HG02642 (cell line): ENCODE measurements around the gene TRIM16.
"Not testable (repeated sequence)": the region's sequence is repeated elsewhere in the genome, so short reads cannot be mapped to it uniquely, and the experiment has no call there.

Source experiments
- ATAC-seq: cut with Tn5 transposase; IDR thresholded peaks from one replicate; pipeline ENCODE4 v1.9.1; 2021; ENCODE audit warnings: mild to moderate bottlenecking; ENCODE audit not compliant: unreplicated experiment, poor library complexity

Gene TRIM16

DNA sequence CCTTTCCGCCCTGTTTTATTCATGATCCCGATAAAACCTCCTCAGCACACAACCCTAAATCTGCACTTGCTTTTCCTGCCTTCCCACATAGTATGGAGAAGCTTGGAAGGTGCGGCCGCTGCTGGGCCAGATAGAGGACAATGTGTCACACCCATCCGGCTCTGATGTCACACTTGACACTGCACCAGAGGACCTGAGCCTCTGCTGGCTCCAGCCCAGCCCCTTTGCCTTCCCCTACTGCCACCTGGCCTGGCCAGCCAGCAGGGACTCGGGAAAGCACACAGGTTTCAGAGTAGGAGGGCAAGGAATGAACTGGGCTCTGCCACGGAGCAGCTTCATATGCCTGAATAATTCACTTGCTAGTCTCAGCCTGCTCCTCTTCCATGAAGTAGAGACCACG lies 62.0 kb downstream of the TRIM16 start:
- ATAC-seq: not testable (repeated sequence)

DNA sequence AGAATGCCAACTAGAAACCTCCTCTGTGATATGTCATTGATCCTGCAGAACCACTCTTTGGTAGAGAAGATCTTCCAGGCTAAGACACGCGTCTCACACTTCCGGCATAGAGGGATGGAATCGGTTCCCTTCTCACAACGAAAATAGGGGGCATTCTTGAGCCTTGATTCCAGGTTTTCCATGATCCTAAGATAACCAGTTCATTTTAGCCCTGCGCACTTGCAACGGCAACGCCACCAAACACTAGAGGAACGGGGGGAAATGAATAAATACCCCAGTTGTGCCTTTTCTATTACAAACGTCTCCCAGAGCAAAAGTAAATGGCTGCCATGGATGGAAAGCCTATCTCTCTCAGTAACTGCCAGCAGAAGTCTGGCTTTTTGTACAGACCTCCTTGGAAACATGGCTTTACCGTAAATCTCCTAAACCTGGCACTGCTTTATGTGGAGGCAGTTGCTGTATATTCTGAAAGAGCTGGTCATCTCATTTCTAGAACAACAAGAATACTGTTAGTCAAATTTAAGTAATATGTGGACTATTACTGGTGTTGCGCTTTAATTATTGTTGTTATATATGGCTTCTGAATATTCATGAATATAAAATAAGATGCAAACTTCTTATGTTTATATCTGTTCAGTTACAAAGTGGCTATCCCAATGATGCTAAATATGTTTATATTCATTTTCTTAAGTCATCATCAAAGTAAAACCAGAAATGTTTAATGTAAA lies 64.6 kb downstream of the TRIM16 start, which contains the start of gene FBXW10B:
TSS of gene FBXW10B (minus strand) at position 374 of the 728 bp plus-strand sequence. CDS start at position 182, 192 bp downstream.
- not testable (repeated sequence) for ATAC-seq

DNA sequence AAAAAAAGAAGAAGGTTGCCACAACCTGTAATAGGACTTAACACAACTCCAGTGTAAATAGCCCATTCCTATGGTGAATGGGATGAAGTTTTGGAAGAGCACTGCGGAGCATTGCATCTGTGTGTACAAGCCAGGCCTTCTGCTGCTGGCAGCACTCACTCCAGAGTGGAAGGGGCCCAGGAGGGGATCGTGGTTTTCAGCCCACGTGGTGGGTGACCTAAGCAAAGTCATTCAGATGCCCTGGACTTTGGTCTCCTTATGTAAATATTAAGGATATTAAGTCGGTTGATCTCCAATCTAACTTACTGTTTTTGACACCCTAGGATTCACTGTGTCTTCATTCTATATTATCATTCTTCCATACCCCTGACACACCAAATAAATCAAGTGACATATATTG lies 67.3 kb downstream of the TRIM16 start:
- ATAC-seq: not testable (repeated sequence)

DNA sequence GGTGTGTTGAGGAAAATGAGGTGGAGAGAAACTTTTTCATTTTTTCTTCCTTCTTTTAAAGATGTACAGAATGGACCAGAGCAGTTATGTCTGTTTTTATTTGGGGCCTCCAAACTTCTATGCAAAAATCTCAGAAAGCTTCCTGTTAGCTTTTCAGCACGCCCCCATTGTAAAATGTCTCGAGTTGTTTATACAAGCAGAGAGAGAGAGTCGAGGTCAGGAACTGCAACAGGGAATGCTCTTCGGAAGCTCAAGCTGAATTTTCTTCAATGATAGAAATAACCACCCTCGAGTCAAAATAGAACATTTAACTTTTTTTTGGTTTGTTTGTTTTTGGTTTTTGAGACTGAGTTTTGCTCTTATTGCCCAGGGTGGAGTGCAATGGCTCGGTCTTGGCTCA lies 68.3 kb downstream of the TRIM16 start:
- ATAC-seq: not testable (repeated sequence)

DNA sequence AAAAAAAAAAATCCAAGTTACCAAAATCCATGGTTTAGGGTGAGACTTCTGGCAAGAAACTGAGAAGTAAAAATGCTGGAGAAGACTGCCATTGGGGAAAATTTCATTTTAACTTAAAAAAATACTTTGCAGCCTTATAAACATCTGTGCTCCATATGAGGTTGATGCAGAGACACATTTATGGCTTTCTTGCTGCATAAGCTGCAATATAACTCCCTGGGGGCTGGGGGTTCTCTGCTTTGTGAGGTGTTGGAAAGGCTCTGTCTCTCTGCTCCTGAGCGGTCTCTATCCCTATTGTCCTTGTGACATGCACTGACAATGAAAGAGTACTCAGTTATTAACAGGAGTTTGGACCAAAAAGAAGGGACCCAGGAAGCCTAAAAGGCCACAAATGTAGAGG lies 71.0 kb downstream of the TRIM16 start:
- not testable (repeated sequence) for ATAC-seq

DNA sequence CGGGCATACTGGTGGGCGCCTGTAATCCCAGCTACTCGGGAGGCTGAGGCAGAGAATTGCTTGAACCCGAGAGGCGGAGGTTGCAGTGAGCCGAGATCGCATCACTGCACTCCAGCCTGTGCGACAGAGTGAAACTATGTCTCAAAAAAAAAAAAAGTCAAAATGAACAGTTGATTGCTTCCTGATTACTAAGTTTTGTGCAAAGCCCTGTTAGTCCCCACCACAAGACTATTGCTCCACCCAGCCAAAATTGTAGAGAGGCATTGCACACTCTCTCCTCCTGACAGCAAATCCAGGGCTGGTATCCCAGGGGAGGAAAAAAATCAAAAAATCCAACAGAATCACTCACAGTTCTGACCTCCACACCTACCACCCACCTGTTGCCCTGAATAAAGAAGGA lies 91.2 kb downstream of the TRIM16 start:
- ATAC-seq: not testable (repeated sequence)

DNA sequence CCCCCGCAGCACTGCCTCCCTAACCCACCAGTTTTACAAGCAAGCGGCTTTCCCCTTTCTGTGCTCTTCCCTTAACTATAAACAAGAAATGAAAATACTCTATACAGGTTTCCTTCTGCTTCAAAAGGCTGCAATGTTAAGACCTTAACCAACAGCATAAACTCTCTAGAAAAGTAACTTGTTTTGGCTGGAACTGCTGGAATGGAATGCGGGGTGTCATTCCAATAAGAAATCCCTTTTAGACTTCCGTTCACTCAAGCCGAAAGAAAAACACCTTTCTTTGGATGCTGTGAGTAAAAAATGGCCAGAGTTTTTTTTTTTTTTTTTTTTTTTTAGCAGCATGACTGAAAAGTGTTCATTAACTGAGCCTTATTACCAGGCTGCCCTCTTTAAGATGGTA lies 92.1 kb downstream of the TRIM16 start:
- ATAC-seq: not testable (repeated sequence)

DNA sequence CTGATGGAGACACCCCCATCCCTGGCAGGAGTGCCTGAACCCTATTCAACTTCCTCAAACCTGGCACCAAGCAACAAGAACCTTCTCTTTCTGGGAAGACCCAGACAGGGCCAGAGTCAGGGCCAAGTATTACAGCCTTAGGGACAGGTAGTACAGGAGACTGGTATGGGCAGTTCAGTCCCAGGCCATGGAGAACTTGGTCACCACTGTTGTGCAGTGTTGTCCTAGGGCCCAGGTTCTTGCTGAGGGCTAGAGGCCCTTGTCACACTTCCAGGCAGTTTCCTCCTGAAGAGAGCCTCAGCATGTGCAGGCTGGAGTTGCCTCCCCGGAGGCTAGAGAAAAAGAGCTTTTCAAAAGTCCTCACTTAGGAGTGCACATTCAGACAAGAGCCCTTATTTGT lies 93.3 kb downstream of the TRIM16 start:
- not testable (repeated sequence) for ATAC-seq

DNA sequence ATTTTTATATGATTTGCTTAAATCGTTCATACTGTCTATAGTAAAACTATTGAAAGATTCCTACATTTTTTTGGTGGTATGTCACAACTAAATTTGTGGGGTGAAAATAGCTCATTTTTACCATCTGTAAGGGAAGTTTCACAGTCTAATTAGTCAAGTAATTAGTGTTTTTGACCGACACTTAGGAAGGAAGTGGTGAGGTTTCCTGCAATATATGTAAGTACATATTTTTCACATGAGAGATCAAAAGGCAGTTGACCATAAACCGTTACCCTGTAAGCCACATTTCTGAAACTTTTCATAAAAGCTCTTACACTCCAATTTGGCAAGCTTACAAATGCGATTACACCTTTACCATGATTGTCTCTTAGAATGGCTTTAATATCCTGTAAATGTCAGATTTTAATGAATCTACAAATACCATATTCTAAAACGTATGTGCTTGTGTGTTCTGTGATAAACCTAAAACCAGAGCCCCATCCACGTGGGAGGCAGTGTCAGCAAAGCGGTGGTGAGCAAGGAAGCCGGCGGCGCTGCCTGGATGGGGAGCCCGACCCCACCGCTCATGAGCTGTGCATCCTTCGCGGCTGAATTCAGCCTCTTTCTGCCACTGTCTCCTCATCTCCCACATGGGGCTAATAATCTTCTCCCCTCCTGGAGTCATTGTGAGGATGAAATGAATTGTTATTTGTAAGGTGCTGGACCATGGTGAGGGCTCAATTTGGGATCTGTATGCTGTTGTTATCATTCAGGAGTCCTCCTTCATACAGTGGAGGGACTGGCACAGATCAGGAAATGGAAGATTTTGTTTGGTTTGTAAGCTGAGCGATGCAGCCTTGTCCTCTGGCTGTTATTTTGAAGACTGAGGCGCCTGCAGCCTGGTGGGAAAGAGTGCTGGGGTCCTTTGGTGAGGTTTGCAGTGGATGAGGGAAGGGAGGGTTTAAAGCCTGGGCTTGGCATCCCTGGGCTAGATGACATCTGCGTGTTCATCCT lies 94.3 kb downstream of the TRIM16 start:
- not testable (repeated sequence) for ATAC-seq

DNA sequence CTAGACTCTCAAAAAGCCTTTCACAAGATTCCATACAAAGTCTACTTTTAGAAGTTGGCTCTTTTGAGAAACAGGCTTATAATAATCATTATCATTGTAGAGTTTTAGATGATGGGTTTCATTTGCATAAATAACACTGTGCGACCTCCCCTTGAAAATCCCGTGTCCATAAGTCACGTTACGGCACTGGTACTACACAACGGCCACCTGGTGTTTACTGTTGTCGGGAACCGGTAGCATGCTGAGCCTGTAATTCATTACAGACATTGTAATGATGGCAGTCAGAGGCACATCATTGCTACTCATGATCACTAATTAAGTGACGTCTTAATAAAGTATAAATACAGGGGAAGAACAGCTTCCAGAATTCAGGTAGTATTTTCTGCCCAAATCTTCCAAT lies 96.1 kb downstream of the TRIM16 start:
- ATAC-seq: not testable (repeated sequence)

DNA sequence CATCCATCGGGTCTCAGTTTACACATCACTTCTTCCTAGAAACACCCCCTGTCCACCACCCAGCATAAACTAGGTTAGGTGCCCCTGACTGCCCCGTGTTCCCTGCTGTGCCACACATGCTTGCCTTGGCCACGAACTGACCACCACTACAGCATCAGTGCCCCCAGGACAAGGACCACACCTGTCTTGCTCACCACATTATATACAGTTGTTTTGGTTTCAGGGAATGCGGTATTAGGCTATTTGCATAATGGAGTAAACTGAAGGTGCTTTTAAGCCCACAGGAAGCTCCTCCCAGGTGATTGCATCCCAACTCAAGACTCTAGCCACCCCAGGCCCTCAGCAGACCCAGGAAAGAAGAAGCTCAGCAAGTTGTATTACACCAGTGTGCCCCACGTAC lies 100.8 kb downstream of the TRIM16 start:
- not testable (repeated sequence) for ATAC-seq

DNA sequence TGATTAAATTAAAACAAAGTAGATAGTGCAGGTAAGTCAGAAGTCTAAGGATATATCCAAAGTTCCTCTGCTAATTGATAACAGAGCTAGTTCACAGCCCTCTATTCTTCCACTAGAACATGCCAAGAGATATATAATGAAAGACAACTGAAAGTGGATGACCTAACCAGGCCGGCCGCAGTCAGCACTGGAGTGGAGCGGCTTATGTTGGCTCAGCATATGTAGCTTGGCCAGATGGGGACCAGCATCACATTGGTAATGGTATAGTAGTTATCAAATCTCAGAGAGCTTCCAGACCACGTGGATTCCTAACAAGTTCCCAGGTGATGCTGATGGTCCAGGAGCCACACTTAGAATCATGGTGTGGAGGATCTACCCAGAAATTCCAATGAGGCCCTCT lies 102.6 kb downstream of the TRIM16 start:
- not testable (repeated sequence) for ATAC-seq
